GM03348 (cell line): ENCODE data around the gene OCA2.

Experiments used
- DNase-seq: peaks from one replicate; pipeline ENCODE4 v3.0.0; 2012; ENCODE audit warnings: low spot score

Gene OCA2

DNA sequence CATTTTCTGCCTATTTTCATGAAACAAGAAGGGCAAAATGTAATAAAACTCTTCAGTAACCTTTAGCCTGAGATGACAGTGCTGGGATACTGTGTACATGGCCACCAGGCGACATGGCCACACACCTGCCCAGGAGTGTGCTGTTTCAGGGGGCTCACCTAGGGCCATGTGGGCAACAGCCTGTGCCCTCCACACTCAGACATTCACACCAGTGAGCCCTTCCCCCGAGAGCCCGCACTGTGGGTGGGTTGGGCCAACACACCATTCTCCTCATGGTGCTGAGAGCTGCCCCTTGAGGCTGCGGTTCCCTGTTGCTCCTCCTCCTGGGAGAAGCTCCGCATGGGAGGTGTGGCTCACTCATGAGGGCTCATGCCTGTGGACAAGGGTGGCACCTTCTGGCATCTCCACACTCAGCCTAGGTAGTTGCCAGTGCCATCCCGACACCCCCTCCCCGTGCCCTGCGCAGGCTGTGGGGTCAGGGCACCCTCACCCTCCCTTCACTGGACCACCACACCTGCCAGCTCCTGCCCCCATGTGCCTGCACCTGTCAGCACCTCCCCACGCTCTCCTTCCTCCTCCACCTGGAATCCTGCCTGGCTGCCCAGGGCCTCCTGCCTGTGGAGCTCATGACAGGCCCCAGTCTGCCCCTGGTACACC is 19.7 kb downstream of the OCA2 start:
- DNase-seq, result peak; percentile 2

DNA sequence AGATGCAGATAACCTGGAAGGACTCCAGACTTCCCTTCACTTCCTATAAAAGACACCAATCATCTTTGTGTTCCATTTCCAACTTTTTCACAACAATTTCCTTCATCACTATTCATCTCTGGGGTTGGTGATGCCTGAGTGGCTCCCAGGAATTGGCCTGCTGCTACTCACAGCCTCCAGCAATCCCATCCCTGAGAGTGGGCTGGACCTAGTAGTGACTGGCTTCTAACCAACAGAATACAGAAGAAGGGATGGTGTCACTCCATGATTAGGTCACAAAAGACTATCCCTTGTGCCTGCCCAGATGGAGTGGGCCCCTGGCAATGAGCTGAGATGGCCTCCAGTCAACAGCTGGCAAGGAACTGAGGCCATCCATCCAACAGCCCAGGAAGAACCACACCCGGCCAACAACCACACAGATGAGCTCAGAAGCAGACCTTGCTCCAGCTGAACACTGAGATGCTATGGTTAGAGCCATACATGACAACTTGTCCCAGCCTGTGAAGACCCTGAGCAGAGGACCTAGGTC is 20.9 kb downstream of the OCA2 start:
- no peak for DNase-seq

DNA sequence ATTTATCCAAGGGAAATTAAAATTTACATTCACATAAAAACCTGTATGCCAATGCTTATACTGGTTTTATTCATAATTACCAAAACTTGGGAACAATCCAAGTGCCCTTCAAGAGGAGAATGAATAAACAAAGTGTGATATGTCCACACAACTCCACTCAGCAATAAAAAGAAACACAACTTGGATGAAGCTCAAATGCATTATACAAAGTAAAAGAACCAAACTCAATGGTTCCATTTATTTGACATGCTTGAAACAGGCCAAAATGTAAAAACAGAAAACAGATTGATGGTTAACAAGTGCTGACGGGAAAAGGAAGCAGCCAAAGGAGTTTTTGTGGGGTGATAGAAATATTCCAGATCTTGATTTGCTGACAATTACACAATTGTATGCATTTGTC is 23.5 kb downstream of the OCA2 start:
- DNase-seq, result no peak

DNA sequence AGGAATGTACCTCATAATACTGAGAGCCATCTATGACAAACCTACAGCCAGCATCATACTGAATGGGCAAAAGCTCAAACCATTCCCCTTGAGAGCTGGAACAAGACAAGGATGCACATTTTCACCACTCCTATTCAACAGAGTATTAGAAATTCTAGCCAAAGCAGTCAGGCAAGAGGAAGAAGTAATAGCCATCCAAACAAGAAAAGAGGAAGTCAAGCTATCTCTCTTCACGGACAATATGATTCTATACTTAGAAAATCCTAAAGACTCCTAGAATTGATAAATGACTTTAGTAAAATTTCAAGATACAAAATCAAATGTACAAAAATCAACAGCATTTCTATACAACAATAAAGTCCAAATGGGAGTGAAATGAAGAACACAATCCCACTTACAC is 30.2 kb downstream of the OCA2 start:
- DNase-seq, result no peak

DNA sequence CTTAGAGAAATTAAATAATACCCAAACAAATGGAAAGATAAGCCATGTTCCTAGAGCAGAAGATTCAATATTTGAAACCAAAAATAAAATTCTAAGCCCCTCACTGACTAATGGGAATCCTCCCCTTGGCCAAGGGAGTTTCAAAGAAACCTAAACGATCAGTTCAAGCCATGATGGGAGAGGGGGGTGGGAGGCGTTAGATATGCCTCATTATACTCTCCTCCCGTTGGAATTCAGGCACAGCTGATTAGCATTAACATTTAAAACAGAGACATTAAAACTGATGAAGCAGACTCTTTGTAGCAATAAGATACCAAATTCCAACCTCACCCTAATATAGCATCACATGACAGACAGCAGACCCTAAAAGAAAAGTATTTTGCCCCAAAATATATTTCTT is 32.9 kb downstream of the OCA2 start:
- no peak for DNase-seq

DNA sequence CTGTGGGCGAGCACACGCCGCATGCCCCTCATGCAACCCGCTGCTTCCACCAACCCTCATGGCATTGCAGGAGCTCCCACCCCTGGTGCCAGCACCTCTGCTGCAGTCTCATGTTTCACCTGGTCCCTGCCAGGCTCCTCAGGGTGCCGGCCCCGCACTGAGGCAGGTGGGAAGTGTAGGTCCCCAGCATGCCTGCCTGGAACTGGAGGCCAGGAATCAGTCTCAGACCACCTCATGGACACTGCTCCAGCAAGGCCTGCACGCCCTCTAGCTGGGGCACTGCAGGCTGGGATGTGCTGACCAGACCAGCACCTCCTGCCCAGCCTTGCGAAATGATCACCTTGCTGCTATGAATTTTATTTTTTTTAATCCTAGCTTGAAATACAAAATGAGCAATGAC is 39.1 kb downstream of the OCA2 start:
- DNase-seq, result no peak

DNA sequence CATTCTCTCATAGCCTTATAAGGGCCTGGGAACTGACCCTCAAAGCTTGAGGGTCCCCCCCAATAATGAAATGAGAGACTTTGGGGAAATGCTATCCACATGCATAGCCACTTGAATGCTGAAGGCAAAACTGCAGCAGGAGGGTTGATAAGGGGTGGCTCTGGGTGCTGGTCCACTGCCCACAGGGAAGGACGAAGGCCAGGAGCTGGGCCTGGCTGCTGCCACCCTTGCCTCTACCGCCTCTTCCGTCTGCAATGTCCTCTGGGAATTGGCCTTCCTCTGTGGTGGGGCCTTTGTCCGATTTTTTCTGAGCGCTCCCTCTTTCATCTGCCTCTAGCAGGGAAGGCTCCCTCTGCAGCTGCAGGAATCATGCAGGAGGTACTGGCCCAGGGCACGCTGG is 41.0 kb downstream of the OCA2 start:
- no peak for DNase-seq

DNA sequence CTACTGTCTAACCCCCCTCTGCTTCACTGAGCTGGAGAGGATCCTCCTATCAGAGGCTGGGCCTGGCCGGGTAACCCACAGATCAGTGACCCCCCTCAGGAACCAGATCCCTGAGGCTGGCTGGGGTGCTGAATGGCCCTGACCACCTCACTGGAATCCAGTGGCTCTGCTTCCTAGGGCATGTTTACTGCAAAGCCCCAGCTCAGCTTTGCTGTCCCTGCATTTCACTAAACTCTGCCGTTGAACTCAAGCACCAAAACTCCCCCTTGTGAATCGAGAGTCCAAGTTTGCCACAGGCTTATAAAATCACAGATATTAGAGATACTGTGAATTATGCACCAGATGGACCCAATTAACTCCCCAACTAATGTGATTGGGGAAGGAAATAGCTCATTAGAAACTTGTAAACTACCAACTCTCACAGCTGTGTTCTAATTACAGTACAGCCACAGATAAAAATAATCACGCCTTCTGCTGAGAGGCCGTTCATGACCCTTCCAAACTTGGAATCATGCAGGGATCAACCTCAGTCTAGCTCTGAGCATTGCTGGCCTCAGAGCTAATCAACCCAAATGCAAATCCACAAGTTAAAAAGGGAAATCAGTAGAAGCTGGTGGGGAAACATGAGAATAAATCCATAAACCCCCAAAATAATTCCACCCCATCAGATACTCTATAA is 47.0 kb downstream of the OCA2 start:
- DNase-seq, result no peak

DNA sequence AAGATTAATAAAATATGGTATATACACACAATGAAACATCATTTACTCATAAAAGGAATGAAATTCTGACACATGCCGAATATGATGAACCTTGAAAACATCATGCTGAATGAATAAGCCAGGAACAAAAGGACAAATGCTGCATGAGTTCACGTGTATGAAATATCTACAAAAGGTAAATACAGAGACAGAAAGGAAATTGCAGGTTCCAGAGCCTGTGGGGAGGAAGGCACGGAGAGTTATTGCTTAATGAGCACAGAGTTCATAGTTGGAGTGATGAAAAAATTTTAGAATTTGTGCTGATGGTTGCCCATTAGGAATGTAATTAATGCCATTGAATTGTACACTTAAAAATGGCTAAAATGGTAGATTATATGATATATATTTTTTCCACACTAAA is 49.5 kb downstream of the OCA2 start:
- DNase-seq, result no peak

DNA sequence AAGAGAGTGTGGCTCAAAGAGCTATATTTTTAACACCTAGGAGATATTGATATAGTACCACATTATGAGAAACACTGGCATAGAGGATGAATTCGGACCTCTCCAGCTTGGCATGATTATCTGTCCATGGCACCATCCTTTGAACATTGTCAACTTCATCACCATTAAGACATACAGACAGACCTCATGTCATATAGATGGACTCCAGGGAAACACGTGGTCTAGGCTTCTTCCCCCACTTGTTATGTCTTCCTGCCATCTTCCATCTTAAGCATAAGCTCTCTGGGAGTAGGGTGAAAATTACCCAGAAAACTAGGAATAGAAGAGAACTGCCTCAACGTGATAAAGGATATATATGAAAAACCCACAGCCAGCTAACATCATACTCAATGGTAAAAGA is 51.8 kb downstream of the OCA2 start:
- DNase-seq, result no peak

DNA sequence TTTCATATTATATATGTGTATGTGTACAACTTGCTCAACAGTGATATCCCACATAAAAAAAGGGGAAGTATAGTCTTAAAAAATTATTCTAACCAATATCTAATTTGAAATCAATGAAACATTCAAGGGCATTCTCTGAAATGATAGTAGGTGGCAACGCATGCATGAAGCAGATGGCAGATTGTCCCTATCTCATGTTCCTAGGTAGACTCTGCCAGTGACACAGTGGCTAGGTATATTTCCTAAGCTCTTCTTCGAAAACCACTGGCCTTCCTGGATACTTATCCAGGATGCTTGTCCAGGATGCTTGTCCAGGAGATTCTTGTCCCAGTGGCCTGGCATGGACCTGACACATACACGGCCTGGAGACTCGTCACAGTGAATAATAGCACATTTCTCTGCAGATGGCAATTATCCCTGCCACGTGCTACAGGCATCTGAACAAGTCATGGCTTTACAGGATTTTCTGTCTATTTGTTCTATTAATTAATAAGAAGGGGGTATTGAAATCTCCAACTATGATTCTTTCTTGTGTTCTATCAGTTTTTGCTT is 54.9 kb downstream of the OCA2 start:
- no peak for DNase-seq

DNA sequence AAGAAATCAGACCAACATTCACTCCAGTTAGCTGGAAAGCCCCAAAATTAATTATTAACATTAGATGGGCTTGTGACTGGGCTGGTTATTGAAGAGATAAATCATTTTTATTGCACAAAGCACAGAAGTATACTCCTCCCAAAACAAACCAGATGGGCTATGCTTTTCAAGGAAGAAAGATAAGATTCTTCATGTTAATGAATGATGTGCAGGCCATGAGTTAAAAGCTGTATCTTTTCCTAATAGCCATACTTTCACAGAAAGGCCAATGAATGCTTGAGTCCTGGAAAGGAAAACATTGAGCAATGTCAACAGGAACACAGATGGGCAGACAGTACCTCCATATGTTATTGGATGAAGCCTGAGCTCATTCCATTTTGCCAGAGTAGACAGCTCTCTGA is 55.4 kb downstream of the OCA2 start:
- no peak for DNase-seq

DNA sequence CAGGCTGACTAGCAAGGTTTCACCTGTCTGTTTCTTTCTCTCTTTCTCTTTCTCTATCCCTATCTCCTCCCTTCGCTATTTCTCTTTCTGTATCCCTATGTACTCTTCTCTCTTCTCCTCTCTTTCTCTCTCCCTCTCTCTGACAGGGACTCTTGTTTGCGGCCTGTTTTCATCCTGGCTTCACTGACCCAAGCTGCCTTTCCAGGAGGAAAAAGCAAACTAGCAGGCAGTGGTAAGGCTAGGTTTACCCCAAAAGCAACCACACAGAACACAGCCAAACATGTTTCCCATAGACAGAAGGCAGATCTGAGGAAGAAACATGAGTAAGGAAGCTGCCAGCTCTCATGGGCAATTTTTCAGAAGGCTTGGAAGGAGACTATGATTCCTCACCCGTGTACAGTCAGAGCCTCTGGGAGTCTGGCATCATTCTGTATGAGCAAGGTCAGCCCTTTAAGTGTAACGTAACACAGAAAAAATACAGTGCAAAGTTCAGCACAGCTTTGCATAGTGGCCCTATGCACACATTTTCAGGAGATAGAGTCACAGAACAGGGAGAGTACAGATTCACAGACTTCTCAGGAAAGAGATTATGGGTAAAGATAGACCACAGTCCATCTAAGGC is 61.0 kb downstream of the OCA2 start:
- DNase-seq, result no peak

DNA sequence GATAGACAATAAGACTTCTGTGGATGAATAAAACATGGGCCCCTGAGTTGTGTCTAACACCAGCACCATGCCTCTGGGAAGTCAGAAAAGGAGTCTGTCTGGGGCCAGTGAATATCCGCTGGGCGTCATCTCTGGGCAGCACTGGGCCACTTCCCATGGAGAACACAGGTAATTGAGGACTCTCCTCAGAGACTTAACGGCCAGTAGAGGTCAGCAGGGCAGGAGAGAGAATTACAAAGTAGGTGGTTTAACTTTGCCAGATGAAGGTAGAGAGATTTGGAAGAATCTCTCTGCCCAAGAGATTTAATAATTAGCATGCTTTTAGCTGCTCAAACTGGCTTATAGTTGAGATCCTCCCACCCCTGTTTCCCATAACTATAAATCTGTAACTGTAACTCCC is 65.7 kb downstream of the OCA2 start:
- no peak for DNase-seq

DNA sequence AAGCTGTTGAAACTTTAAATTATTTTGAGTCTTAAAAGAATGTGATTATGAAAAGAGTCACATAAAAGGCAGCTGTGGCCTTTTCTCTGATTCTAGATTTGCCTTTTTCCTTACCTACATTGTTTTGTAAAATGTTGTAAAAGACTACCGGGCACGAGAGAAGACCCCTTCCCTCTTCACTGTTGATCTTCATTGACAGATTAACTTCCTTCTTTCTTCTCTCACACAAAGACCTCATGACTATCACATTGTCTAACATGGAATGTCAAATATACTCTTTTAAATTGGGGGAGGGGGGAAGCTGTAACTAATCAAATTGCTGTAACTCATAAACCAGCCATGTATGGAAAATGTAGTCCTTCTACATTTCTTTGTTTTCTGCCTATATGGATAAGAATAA is 68.3 kb downstream of the OCA2 start:
- DNase-seq, result no peak

DNA sequence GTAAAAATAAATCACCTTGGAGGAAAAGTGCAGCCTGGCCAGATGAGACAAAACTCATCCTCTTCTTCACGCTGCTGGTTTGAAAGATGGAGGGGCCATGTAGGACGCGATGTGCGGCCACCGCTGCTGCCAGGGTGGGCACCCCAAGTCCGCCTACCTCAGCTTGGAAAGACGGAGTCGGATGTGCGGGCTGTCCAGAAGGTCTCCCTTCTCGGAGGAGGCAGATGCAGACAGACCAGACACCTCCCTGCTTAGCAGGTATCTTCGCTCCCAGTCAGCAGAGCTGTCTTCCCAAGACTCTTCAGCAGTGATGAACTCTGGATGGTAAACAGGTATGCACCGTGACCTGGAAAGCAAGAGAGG is 71.4 kb downstream of the OCA2 start:
- DNase-seq, result no peak

DNA sequence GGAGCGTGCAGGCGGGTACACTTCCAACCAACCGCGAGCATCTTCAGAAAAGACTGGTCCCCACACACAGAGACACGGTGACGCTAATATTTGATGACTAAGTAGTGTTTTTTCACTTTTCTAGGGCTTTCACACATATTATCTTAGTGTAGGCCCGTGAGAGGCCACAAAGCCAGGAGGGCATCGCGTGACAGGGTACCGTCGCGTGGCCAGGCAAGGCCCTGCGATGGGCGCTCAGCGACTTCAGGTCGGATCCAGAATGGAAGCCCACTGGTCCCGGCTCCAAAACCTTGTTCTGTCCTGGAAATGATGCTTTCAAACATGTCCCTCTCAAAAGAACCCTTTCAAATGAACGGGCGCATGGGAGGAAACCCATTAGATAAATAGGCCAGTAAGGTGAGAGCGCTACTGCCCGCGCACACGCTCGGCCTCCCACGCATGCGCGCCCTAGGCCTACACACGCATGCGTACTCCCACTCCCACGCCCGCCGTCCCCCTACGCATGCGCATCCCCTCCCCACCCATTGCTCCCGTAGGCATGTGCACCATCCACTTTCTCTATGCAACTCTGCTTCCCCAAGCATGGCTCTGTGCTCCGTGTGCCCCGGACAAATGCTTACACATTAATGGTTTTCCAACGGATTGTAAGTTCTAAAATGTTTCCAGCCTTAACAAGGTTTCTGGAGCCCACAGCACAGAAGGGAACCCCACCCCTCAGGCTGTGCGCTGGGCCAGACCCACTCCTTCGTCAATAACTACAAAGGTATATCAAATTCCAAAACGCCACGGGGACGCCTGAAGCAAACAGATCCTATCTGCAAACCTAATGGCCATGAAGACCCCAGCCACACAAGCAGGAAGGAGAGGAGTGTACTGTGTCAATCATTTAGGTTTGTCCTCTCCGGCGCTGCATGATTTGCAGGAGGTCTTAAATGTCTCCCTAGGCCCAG is 72.1 kb downstream of the OCA2 start:
- no peak for DNase-seq

DNA sequence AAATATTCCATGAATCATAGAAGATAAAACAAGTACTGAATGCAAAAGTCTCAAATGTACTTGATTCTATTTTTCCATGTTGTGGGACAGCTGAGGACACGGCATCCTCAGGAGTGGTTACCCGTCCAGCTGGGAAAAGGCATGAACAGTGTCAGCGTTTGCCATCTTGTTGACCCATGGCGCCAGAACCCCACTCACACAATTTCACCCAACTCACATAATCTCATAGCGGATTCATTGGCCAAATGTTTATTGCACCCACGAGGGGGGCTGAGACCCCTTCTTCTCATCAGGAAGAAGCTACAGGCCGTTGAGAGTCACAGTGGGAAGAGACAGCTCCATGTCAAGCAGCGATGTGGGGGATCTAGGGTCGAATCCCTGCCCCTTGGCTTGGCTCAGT is 72.9 kb downstream of the OCA2 start:
- no peak for DNase-seq

DNA sequence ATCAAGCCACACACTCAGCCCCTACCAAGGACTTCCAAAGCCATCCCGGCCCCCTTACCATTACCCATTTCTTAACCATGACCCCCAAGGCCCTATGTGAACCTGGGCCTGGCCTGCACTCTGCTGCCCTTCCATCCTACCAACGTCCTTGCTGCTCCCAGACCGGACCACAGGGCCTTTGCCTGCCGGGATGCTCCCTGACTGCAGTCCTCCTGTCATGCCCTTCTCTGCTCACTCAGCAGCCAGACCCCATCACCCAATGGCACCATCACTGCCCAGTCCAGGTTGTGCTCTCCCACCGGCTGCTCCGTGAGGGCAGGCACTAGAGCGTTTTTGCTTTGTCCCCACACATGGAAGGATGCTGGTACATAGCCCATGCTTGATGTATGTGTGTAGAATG is 73.7 kb downstream of the OCA2 start:
- no peak for DNase-seq

DNA sequence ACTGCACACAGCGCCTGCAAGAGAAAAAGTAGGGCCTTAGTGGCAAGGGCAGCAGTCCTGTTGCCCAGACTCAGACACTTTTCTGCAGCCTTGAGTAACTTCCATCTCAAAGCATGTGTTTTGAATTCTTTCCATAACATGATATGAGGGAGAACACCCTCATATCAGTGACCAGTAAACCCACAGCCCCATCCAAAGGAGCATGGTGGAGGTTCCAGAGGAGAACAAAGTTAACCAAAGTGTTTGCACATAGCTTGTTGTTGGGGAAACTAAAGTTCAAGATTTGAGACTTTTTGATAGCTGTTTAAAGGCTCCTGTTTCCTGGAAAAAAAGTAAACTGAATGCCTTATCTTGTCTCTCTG is 74.2 kb downstream of the OCA2 start:
- DNase-seq, result no peak

DNA sequence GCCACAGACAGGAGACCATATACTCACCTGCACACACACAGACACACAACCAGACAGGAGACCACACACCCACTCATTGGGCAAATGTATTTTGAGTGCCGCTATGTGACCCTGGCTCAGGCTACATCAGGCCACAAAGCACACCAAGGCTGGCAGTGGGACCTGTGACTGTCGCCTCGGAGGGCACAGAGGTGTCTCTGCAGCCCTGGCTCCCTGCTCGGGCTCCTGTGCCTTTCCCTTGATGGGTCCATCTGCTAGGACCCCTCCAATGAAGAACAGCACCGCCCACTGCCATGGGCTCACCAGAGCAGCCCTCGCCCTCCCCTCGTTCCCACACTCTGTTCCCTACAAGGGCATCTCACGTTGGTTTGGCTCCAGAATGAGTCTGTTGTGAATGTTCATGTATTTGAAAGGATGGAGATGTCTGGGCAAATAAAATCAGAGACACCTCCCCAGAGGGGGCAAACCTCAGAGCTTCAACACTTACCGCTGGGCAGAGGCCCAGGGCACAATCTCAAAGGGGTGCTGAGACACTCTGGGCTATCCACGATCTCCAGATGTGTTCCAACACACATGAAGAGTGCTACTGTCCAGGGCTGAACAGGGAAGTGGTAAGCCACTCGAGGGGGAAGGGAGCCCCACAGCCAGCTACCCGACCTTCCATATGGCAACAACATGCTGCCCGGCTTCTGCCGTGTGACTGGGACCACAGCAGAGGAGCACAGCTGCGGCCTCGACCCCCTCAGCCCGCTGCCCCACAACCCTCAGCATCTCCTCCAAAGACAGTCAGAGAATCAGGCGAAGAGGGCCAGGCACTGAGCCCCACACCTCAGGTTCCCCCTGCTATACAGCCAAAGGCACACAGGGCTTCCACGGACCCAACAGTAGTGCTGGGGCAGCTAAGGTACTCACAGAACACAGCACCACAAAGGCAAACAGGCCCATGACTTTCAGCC is 74.9 kb downstream of the OCA2 start:
- no peak for DNase-seq
